ENCODE results near the gene UFC1. TPM values are rescaled to one million over a fixed set of nuclear protein-coding genes. Genes with fewer than 3 reads are reported as not detected.
"Not testable (repeated sequence)": the region's sequence is repeated elsewhere in the genome, so short reads cannot be mapped to it uniquely, and the experiment has no call there.

The UFC1 gene
- total RNA-seq, 2 experiments from 2014 or later, result 96.6 to 97.8 TPM

- no peaks in the 10 kb centered on the region for H3K9me3 Mint-ChIP-seq
- ChIA-PET CTCF (no interaction called here), POLR2A (no interaction called here)
- TF ChIP-seq, protein P1, sequence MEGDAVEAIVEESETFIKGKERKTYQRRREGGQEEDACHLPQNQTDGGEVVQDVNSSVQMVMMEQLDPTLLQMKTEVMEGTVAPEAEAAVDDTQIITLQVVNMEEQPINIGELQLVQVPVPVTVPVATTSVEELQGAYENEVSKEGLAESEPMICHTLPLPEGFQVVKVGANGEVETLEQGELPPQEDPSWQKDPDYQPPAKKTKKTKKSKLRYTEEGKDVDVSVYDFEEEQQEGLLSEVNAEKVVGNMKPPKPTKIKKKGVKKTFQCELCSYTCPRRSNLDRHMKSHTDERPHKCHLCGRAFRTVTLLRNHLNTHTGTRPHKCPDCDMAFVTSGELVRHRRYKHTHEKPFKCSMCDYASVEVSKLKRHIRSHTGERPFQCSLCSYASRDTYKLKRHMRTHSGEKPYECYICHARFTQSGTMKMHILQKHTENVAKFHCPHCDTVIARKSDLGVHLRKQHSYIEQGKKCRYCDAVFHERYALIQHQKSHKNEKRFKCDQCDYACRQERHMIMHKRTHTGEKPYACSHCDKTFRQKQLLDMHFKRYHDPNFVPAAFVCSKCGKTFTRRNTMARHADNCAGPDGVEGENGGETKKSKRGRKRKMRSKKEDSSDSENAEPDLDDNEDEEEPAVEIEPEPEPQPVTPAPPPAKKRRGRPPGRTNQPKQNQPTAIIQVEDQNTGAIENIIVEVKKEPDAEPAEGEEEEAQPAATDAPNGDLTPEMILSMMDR (IDR thresholded peaks at IDR 0.05), result no peak
- intact Hi-C loops (cut with DNase I, micrococcal nuclease), result loop anchor here (5.0 kb wide), 2 partner anchors 37 to 68 kb away; partner anchors contain the start of genes UFC1 (in 2 of the 2) and USF1 (in 1 of the 2)
- H3K27ac ChIP-seq (ENCODE audit: low read depth in 1 of 2, low read length in 2 of 2), result no peak overlapping the region
- no peaks in the 10 kb centered on the region for H3K27me3 Mint-ChIP-seq
- peaks cover 9% of the 10 kb centered on the region for H3K36me3 ChIP-seq (ENCODE audit: insufficient read depth, low read length)
- peak in 3 of 14 experiments; percentile 11 to 38 (median 23) for DNase-seq
- no peaks in the 10 kb centered on the region for H3K9me3 ChIP-seq (ENCODE audit: control insufficient read depth in 1 of 2, insufficient read depth in 1 of 2, low read length in 2 of 2)
- peaks cover 50% of the 10 kb centered on the region for H3K4me1 ChIP-seq (ENCODE audit: insufficient read depth, low read length)
- H3K27ac Mint-ChIP-seq, result peak overlapping the region; percentile 91
- H3K4me3 Mint-ChIP-seq, result peak overlapping the region; percentile 97
- H3K4me1 Mint-ChIP-seq (ENCODE audit: low read depth), result peaks cover 79% of the 10 kb centered on the region
- no peak for ATAC-seq (ENCODE audit: poor library complexity)
- H3K36me3 Mint-ChIP-seq (ENCODE audit: low read depth), result peaks cover 36% of the 10 kb centered on the region
- H3K4me3 ChIP-seq (ENCODE audit: low read length), result no peak overlapping the region
- no peaks in the 10 kb centered on the region for H3K27me3 ChIP-seq (ENCODE audit: control insufficient read depth in 1 of 2, insufficient read depth in 2 of 2, low read length in 2 of 2)
Observed at GRCh38 chr1:161115132-161115711, 38.6 kb upstream of the UFC1 start.

DNA sequence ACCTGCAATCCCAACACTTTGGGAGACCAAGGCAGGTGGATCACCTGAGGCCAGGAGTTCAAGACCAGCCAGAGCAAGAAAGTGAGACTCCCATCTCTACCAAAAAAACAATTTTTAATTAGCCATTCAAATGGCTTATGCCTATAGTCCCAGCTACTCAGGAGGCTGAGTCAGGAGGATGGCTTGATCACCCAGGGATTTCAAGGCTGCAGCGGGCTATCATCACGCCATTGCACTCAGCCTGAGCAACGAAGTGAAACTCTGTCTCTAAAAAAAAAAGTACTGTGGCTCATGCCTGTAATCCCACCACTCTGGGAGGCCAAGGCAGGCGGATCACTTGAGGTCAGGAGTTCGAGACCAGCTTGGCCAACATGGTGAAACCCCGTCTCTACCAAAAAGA lies 37.8 kb upstream of the UFC1 start:
- Histone ChIP-seq H3K4me1 (ENCODE audit: insufficient read depth, low read length) (peaks cover 53% of the 10 kb centered on the region), H3K36me3 (ENCODE audit: insufficient read depth, low read length) (peaks cover 16% of the 10 kb centered on the region)
- H3K9me3 Mint-ChIP-seq; H3K27me3 Mint-ChIP-seq; H3K27me3 ChIP-seq (ENCODE audit: control insufficient read depth in 1 of 2, insufficient read depth in 2 of 2, low read length in 2 of 2); CTCF ChIA-PET; H3K27ac ChIP-seq (ENCODE audit: low read depth in 1 of 2, low read length in 2 of 2); H3K4me3 ChIP-seq (ENCODE audit: low read length); ATAC-seq (ENCODE audit: poor library complexity); H3K9me3 ChIP-seq (ENCODE audit: control insufficient read depth in 1 of 2, insufficient read depth in 1 of 2, low read length in 2 of 2); DNase-seq; POLR2A ChIA-PET: not testable (repeated sequence)
- H3K36me3 Mint-ChIP-seq (ENCODE audit: low read depth), result peaks cover 40% of the 10 kb centered on the region
- intact Hi-C loops (cut with DNase I, micrococcal nuclease), result loop anchor here (5.0 kb wide), 2 partner anchors 36 to 69 kb away; partner anchors contain the start of genes UFC1 (in 2 of the 2) and USF1 (in 1 of the 2)
- peaks cover 81% of the 10 kb centered on the region for H3K4me1 Mint-ChIP-seq (ENCODE audit: low read depth)
- peak overlapping the region; percentile 91 for H3K27ac Mint-ChIP-seq
- H3K4me3 Mint-ChIP-seq, result peak overlapping the region; percentile 97

DNA sequence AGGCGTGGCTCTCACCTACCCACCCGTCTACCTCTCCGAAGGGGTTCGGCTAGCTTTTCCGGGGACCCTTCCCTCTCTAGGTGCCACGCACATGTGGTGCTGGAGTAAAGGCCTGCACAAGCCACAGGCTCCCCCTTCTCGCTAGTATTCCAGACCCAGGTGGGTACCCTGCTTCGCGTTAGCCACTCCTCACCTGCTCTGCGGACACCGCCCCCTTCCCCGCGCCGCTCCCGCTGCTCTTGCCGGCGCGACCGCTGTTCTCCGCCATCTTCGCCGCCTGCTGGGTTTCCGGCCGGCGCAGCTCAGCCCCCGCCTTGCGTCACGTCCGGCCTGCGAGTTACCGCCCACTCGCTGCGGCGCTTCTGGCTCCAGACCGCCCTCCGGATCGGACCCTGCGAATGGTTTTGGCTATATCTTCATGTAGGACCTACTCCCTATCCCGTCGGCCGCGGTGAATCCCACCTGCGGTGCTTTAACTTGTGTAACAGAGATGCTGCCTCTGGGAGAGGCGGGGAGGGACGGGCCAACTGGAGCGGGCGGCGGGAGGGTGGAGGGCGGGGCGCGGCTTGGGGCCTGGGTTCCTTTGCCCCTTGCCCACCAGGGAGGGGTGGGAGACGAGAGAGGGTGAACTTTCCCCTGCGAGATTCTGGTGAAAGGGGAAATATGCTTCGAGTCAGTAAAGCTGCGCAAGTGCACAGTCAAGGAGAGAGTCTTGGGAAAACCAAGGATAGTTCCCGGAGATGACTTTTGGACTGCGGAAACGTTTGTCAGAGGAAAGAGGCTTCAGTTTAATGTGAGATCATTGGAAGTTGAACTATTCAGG lies 35.8 kb upstream of the UFC1 start, which contains the start of the genes NIT1 and PFDN2:
TSS of gene NIT1 (plus strand) at position 347 of the 823 bp plus-strand sequence. CDS start at position 419, 72 bp downstream.
TSS of gene PFDN2 (minus strand) at position 279 of the 823 bp plus-strand sequence. CDS start at position 268, 11 bp downstream.
- Mint-ChIP-seq H3K4me1 (ENCODE audit: low read depth) (peaks cover 67% of the 10 kb centered on the region), H3K36me3 (ENCODE audit: low read depth) (peaks cover 59% of the 10 kb centered on the region)

More for the DNA sequence above, 35.8 kb upstream of the UFC1 start, which contains the start of the genes NIT1 and PFDN2:
- H3K4me3 Mint-ChIP-seq, result peak within 1 kb of the TSS; percentile 97
- CTCF ChIA-PET, result interaction anchor here (0.6 to 3.3 kb wide), 9 partner anchors 13 to 280 kb away, joined by 3 to 12 read pairs (median 3); partner anchors contain the start of genes DEDD, KLHDC9, PPOX and USF1
- TF ChIP-seq, protein P1 (IDR thresholded peaks at IDR 0.05), result no peak
- peak; percentile 65 to 93 (median 78) for DNase-seq
- Histone ChIP-seq H3K27me3 (ENCODE audit: control insufficient read depth in 1 of 2, insufficient read depth in 2 of 2, low read length in 2 of 2) (no peaks in the 10 kb centered on the region), H3K36me3 (ENCODE audit: insufficient read depth, low read length) (peaks cover 36% of the 10 kb centered on the region), H3K27ac (ENCODE audit: low read depth in 1 of 2, low read length in 2 of 2) (peak within 1 kb of the TSS; percentile 81 to 91), H3K9me3 (ENCODE audit: control insufficient read depth in 1 of 2, insufficient read depth in 1 of 2, low read length in 2 of 2) (no peaks in the 10 kb centered on the region), H3K4me1 (ENCODE audit: insufficient read depth, low read length) (peaks cover 53% of the 10 kb centered on the region), H3K4me3 (ENCODE audit: low read length) (peak within 1 kb of the TSS; percentile 91)
- no peaks in the 10 kb centered on the region for H3K9me3 Mint-ChIP-seq
- peak within 1 kb of the TSS; percentile 91 for H3K27ac Mint-ChIP-seq
- peak; percentile 71 for ATAC-seq (ENCODE audit: poor library complexity)
- intact Hi-C loops (cut with DNase I, micrococcal nuclease), result loop anchor here (1.0 to 5.0 kb wide), 3 partner anchors 14 to 71 kb away; partner anchors contain the start of genes UFC1 (in 2 of the 2), DEDD (in 1 of the 2) and USF1 (in 1 of the 2)
- H3K27me3 Mint-ChIP-seq, result no peaks in the 10 kb centered on the region
- POLR2A ChIA-PET, result interaction anchor here (0.6 to 2.7 kb wide), 17 partner anchors 8 to 188 kb away, joined by 3 to 35 read pairs (median 5); partner anchors contain the start of genes ARHGAP30, DEDD, KLHDC9 and NDUFS2

Measured in CD4-positive, alpha-beta T cell (primary cell).